ENCODE data around the gene HOTAIR.

Gene HOTAIR

GRCh38 chr12:54010972-54011664, 36.4 kb upstream of the HOTAIR start:
- no peak for DNase-seq

GRCh38 chr12:54010053-54010971, 35.6 kb upstream of the HOTAIR start:
- no peak for DNase-seq

- no peak for DNase-seq
These were observed 34.7 kb upstream of the HOTAIR start for GRCh38 chr12:54009171-54010052.

GRCh38 chr12:54008260-54008552, 33.5 kb upstream of the HOTAIR start:
- no peak for DNase-seq

GRCh38 chr12:54007538-54008259, 32.9 kb upstream of the HOTAIR start:
- no peak for DNase-seq

GRCh38 chr12:54006559-54007220, 31.9 kb upstream of the HOTAIR start:
- no peak for DNase-seq

GRCh38 chr12:54005853-54006558, 31.3 kb upstream of the HOTAIR start:
- DNase-seq: peak; percentile 71

- DNase-seq: no peak
These were observed 30.7 kb upstream of the HOTAIR start for GRCh38 chr12:54005531-54005852.

GRCh38 chr12:54004841-54005530, 30.2 kb upstream of the HOTAIR start:
- no peak for DNase-seq

GRCh38 chr12:54004063-54004840, 29.5 kb upstream of the HOTAIR start:
- no peak for DNase-seq

GRCh38 chr12:54003625-54004024, 28.9 kb upstream of the HOTAIR start:
- DNase-seq: no peak

- DNase-seq: no peak
These were observed 28.2 kb upstream of the HOTAIR start for GRCh38 chr12:54002915-54003389.

- DNase-seq: no peak
These were observed 27.6 kb upstream of the HOTAIR start for GRCh38 chr12:54002278-54002914.

GRCh38 chr12:54001283-54002187, 26.8 kb upstream of the HOTAIR start:
- DNase-seq: no peak

- DNase-seq: no peak
These were observed 25.7 kb upstream of the HOTAIR start, which contains the start of gene HOXC9 for GRCh38 chr12:54000116-54001114. Gene HOXC9 (plus strand): TSS chr12:54000161. CDS start chr12:54000189, 28 bp downstream.

- peak; percentile 61 for DNase-seq
These were observed 24.9 kb upstream of the HOTAIR start for GRCh38 chr12:53999559-54000115.

- no peak for DNase-seq
These were observed 24.1 kb upstream of the HOTAIR start for GRCh38 chr12:53998900-53999236.
